HuH-7 (cell line): ENCODE data around the gene DNER.

Experiments used
- DNase-seq: peaks from one replicate; pipeline ENCODE4 v3.0.0; 2011; ENCODE audit warnings: low spot score

DNER gene

DNA sequence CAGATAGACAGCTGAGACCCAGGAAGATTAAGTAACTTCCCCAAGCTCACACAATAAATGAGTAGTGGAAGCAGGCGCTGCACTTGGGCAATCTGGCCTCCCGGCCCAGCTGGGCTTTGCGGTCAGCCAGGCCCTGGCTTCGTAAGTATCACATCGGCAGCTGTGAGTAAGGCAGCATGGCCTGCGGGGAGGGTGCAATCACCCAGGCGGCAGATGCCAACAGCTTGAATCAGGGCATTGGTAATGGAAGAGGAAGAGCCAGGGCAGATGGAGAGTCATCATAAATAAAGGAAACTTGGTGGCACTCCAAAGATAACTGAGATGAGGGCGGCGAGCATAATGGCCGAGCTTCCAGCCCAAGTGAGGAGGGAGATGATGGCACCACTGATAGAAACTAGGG, 225.3 kb downstream of the DNER start:
- no peak for DNase-seq

DNA sequence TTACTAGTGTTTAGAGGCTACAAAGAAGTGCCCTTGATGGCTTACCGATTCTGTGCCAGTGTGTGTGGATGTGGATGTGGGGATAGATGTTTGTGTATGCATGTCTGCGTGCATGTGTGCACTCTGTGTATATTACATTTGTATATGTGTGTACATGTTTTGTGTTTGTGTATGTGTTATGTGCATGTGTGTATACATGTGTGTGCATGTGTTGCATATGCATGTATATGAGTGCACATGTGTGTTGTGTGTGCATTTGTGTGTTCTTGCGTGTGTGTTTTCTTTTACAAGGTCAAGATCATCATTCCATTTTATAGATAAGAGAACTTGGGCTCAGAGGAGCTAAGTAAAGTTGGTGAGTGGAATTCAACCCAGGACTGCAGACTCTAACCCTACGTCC, 226.1 kb downstream of the DNER start:
- no peak for DNase-seq

DNA sequence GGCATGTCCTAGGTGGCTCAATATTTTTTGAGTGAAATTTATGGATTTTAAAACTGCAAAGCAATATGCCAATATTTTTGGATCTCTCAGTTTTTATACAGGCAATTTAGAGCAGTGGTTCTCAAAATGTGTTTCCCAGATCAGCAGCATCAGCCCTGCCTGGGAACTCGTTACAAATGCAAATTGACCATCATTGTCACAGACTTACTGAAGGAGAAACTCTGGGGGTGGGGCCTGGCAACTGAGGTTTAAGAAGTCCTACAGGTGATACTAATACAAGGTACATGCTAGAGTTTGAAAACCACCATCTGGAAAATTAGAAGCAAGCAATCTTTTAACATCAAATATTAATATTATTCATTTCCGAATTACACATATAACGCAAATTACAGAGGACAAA, 227.7 kb downstream of the DNER start:
- DNase-seq = no peak

DNA sequence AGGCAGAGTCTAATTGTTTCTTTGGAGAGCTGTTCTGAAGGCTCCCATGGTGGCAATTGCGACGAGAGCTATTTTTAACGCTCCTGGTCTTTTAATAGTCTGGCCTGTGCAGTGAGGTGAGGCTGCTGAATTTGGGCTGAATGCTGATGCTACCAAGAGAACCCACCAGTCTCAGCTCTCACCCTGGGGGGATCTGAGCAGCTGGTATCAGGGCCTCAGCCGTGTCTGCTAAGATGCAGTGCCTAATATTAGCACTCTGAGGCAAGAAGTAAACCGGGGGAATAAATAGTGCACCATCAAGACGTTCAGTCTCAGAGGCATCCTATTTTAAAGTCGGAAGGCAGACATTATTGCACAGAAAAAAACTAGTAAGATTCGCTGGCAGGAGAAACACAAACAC, 228.5 kb downstream of the DNER start:
- no peak for DNase-seq

DNA sequence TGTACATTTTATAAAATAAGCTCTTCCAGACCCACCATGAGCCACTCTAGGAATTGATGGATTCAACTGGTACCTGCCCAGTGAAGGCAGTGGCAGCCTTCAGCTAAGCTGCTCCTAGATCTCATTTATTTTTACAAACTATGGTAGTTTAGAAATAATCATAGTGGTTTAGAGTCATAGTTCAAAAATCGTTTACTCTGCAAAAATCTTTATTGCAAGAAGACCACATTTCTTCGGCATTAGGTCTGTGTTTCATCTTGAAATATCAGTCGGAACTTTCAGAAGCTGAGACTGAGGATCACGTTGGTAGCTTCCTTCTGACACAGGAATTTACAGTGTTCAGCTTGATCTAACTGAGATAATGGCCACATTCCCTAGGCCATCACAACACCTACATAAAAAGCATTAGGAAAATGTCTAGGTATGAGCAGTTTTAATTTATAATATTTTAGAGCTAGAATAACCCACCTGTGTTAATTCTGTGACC, 237.0 kb downstream of the DNER start:
- no peak for DNase-seq

DNA sequence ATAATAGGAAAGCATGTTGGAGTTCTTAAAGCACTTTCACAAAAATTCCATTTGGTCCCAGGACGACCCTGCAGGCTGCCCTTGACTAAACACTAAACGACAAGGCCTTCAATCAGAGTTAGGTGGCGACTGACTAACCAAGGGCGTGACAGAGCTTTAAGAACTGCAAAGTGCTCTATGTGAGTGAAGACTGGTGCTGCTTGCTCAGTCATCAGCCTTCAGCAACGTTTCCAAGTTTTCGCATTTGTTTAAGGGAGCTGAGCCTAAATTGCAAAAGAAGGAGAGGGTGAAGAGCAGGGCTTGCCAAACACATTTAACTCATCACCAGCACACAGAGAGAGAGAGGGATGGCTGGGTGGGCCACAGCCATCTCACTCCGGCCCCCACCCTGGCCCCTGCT, 238.6 kb downstream of the DNER start:
- no peak for DNase-seq

DNA sequence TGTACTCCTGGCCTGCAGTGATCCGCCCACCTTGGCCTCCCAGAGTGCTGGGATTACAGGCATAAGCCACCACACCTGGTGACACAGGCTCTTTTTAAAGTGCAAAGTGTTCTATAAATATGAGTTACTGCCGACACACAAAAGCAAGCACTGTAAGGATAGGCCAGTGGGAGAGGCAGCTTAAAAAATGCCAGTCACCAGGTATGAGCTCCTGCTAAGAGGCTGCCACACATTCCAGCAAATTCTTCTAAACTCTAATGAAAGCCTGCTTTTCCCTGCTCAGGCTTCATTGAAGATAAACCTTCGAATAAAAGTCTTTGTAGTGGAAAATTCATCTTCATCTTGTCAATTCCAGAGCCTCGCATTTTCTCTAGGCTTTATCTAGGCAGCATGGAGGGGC, 240.2 kb downstream of the DNER start:
- no peak for DNase-seq

DNA sequence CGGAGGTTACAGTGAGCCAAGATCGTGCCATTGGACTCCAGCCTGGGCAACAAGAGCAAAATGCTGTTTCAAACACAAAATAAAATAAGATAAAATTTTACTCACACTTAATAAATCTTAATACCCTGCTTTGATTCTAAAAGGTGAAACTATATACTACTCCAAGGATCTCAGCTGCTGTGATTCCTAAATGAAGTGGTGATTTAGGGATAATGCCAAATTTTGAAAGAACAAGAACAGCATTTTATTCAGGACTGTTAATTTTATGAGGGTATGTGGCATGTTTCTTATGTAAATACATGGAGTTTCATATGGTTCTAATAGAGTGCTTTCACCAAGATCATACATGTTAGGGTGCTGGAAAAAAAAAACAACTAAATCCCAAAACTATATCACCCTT, 243.6 kb downstream of the DNER start:
- no peak for DNase-seq

DNA sequence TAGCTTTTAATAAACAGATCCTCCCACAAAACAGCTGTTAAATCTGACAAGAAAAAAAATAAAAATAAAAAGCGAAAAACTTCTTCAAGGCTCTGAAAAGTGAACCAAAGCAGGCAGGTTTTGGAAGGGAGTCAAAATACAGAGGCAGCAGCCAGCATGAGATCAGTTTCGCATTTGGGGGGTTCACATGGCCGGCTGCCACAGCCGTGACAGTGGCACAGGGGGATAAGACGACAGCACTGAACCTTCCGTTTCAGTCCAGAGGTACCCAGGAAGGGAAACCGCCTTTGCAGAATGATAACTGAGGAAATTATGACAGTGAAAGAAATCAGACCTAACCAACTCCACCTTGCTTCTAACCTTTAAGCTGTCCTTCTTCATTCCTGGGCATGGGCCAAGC, 246.6 kb downstream of the DNER start:
- no peak for DNase-seq

DNA sequence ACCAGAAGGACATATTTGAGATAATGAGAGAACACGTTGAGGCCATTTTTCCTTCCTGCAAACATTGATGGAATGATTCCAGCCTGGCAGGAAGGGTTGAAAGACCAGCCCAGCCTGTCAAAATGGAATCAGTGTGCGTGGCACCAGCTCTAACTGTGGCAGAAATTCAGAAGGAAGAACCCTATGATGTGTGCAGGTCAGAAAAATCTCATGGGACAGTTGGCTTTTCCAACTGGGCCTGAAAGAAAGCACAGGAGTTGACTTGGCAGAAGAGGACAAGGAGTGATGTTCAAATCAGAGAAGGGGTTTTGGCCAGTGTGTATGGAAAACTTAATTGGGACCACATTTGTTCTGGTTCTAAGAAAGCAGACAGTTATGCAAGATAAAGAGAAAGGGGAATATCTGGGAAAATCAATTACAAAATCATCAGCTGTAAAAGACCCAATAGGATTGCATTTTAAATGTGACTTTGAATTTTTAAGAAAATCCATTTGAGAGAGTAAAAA, 250.5 kb downstream of the DNER start:
- no peak for DNase-seq

DNA sequence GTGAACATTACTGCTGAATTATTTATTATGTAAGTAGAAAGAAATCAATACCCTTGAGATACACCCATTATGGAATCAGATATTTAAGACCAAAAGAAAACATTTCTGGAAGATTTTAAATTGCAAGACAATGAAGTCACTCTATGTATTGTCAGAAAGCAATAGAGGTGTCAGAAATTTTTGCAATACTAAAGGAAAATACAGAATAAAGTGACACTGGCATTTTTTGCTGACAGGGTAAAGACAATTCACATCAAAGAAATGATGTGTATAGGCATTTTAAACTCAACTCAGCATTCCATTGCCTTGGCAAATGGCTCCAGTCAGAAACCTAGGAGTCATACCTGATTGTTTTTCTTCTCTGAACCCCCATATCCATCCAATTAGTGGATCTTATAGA, 252.2 kb downstream of the DNER start:
- DNase-seq = no peak

DNA sequence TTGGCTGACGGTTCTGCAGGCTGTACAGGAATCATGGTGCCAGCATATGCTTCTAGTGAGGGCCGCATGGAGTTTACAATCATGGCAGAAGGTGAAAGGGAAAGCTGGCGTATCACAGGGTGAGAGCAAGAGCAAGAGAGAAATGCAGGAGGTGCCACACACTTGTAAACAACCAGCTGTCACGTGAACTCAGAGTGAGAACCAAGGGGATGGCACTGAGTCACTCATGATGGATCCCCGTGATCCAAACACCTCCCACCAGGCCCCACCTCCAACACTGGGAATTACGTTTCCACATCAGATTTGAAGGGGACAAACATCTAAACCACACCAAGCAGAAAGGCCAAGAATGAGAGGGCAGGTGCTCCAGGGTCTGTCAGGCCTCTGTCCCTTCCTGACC, 258.3 kb downstream of the DNER start:
- no peak for DNase-seq

DNA sequence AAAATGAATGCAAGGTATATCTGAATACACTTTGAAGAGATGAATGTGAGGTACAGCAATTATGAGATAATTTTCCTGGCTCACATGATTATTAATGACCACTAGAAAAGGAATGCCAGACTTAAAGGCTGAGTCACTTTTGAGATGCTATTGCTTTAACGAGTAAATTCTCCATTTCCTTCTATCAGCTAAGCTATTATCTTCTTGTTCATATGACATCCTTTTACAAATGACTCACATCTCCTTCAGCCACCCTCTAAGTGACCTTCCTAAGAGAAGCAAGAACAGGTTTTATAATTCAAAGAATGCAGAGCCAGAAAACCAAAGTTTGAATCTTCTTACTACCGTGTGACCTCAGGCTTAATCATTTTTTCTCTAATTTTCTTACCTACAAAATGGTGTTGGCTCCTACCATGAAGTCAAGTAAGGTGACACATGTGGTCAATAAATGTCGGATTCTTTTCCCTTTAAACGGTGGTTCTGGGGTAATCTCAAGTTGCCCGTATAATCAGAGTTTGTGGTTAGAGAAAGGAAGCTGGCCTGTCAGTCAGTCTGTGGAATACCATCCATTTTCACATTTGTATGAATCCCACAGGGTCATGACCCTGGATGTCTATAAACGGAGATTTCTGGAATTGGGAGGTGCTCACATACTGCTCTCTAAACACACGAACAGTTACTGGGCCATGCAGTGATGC, 259.3 kb downstream of the DNER start:
- DNase-seq = no peak

DNA sequence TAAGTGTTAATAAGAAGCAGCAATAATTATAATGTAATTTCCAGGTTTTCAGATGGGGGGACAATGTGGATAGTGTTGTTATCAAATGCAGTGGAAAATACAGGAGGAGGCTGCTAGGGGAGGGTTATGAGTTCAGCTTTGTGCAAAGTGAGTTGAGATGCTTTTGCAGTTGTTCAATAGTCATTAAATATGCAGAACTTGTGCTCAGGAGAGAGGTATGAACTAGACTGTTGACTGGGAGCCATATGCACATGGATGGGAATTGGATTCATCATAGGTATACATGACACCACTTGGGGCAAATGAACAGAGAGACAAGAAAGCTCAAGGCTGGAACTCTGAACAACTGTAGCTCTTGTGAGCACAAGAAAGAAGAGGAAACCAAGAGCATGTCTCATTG, 261.1 kb downstream of the DNER start:
- DNase-seq = no peak

DNA sequence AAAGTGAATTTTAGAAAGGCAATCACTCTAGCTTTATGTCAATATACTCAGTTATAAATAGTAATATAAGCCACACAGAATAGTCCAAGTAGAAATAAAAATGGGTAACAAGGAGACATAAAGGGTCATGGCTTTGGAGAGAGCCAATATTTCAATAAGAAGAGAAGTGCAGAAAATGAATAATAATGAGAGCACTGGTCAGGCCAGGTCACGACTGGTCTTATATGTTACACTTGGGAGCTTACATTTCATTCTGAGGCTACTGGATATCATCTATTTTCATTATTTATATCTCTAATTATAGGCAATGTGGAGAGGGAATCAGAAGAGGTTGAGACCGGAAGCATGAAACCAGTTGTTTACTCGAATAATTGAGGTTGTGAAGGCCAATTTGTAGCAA, 262.5 kb downstream of the DNER start:
- no peak for DNase-seq

DNA sequence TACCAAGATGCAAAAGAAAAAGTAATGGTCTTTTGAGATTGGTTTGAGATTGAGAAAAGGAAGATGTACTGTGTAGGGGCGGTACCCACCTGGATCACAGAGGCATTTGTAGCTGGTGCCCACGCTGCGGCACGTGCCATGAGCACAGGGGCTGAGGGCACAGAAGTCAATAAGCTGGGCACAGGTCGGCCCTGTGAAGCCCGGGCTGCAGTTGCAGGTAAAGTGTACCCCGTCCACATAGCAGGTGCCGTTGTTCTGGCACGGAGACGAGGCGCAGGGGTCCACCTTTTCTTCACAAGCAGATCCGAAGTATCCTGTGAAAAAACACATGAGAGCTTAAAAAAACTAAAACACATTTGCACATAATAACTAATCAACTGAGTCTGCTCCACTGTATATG, 267.1 kb downstream of the DNER start:
- DNase-seq = no peak

DNA sequence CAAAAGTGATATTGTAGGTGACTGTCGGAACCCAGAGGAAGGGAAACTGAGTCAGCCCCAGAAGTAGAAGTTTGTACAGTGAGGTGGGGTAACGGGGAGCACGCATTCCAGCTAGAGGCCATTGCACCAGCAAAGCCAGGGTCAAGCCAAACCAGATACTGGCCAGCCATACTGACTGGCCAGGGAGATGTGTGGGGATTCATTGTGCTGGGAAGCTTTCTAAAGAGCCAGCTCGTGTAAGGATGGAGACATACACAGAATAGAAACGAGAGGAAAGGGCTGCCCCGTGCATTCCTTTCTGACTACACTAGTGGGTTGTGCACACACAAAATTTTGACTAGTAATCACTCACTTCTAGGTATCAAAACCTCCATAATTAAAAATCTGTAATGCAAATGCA, 268.0 kb downstream of the DNER start:
- DNase-seq = no peak

DNA sequence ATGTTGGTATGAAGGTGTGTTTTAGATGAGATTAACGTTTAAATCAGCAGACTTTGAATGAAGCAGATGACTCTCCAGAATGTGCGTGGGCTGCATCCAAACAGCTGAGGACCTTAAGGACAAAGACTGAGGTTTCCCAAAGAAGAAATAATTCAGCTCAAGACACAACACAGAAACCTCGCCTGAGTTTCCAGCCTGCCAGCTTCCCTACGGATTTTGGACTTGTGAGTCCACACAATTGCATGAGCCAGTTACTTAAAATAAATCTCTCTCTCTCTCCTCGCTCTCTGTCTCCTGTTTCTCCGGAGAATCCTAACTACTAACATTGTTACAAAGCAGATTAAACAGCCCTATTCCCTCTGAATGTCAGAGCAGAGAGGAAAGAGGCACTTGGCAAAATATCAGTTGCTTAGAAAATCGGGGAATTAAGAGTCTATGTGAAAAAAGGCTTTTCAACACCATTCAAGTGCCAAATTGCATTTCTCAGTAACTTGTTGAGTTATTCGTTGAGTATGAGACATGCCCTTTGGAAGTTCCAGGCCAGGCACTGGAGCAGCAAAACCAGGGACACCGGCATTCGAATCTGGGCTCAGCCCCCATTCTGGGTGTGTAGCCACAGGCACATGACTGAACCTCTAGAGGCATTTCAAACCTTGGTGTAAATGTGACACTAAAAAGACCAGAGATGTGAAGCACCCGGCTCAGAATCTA, 268.7 kb downstream of the DNER start:
- DNase-seq = no peak

DNA sequence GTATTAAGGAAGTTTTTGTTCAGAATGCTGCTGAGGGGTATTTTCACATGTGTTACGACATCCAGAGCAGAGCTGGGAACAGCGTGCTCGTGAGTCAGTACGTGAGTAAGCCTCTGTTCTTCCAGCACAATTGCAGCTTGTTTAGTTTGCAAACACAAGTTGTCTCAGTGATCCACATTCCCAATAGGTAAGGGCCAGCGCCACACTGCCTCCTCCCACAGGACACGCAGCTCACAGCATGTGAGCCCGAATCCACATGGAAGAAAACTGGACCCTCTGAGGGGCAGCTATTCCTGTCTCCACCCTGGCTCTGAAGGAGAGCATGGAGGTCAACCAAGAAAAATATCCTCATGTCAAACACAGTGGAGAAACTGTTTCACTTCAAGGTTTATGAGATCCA, 269.3 kb downstream of the DNER start:
- peak; percentile 34 for DNase-seq

DNA sequence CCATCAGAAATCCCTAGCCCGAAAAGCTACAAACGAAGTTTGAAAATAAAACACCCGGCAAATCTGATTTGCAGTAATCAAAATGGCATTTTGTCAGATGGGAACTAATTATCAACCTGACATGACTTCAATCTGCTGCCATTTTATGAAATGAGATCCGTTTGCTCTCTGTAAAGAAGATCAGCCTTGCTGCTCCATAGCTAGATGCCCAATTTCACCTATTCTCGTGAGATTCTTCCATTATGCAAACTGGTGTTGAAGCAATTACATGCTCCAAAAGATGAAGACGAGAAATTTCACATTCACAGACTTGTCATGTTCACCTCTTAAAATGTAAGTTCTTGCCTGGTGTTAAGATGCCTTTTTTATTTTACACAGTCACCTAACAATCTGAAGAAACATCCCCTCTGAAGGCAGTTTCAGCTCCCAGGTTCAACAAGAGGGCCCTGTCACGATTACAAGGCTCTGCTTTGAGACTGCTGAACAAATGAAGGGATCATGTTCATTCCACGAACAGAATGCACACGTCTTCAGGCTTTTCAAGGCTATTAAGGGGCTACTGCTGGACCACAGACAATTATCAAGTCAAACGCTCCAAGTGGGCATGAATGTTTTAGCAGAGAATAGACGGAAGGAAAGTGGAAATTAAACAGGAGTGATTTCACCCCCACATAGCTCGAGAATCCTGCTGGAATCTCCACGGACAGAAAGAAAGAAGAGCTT, 270.6 kb downstream of the DNER start:
- DNase-seq = no peak

DNA sequence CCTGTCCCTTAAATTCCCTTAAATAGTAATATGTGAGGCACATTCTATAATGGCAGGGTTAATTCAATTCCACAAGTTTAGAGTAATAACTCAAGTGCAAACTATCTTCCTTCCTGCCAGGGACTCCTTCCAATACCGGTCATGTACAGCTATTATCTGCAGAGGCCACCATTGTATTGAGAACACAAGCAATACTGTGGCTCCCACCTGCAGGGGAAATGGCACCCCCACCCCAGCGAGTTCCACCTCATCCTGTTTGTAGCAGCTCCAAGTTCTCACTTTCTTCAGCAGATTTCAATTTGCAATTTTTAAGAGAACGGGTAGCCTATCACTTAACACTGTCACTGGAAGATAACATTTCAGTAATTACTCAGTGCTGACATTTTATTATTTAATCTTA, 271.2 kb downstream of the DNER start:
- no peak for DNase-seq

DNA sequence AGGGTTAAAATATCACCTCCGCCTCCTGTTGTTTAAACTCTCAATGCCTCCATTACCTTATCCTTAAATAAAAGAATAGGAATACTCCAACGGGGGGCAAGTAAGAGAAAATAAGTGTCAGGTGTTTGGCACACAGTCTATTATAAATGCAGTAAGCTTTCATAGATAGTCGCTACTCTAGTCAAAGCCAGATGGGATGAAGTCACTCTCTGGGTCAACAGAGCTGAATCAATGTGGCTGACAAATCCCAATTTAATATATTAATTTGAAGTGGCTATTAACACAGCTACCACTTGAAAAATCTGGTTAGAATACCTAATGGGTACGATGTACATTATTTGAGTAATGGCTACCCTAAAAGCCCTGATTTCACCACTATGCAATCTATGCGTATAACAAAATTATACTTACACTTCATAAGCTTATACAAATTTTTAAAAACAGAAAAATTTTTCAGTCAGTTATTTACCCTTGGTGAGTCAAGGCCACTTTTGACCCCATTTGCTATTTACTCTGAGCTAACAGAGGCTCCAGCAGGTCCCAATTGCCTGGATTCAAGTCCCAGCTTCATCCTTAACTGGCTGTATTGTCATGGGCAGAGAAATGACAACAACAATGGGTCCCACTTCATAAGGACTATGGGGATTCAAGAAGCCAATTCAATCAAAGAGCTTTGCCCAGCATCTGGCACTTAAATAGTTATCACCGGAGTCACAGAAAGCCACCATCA, 275.8 kb downstream of the DNER start:
- no peak for DNase-seq
